Activated naive CD8-positive, alpha-beta T cell treated with anti-CD3 and anti-CD28 coated beads for 36 hours (primary cell): ENCODE results near the gene DOCK10. TPM values are rescaled to one million over a fixed set of nuclear protein-coding genes. Genes with fewer than 3 reads are reported as not detected.
A peak's percentile ranks its signal among the peaks of the same experiment; 100 is the strongest.

Source experiments
- DNase-seq: peaks from one replicate; pipeline ENCODE4 v3.0.0; 2021
- H3K27ac Mint-ChIP-seq: one replicate; pipeline ENCODE4 v1.8.0; 2022; ENCODE audit warnings: mild to moderate bottlenecking, moderate library complexity, mixed read lengths
- H3K27me3 Mint-ChIP-seq: one replicate; pipeline ENCODE4 v1.8.0; 2022; ENCODE audit warnings: mild to moderate bottlenecking, mixed read lengths
- H3K36me3 Mint-ChIP-seq: one replicate; pipeline ENCODE4 v1.8.0; 2021; ENCODE audit warnings: mild to moderate bottlenecking, mixed read lengths
- H3K4me1 Mint-ChIP-seq: one replicate; pipeline ENCODE4 v1.8.0; 2021; ENCODE audit warnings: mixed read lengths
- H3K4me3 Mint-ChIP-seq: one replicate; pipeline ENCODE4 v1.8.0; 2022; ENCODE audit warnings: mild to moderate bottlenecking, moderate library complexity, mixed read lengths
- H3K9me3 Mint-ChIP-seq: one replicate; pipeline ENCODE4 v1.8.0; 2022; ENCODE audit warnings: mixed read lengths
- total RNA-seq, 2 experiments: library from RNA; stranded (reverse); gene quantifications; one replicate each; pipeline ENCODE4 v1.2.3, GENCODE V29; 2021

The DOCK10 gene
- total RNA-seq, 2 experiments from 2014 or later: 154 to 159 TPM

DNA sequence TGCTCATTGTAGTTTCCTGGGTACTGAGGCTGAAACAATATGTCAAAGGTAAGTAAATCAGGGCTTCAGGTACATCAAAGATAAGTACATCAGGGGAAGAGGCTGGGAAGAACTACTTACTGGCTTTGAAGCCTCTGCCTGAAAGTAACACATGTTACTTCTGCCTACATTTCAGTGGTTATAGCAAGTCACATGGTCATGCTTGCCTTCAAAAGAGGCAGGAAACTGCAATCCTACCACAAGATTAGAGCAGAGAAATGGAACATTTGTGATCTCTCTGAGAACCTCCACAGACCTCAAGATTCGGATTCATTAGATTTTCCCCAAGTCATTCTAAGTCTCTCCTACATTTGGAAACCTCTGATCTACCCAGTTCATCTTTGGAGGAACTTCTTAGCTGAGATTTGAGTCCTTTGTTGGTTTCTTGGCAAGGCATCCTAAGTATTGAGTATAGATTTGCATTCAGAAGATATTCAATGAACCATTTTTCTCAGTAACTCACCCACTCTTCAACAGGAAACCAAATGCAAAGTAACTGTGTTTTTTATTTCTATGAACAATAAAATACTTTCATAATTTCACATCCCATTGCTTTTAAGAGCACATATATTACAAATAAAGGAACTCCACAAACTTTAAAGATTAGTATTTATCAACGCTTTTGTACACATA is 277.6 kb downstream of the DOCK10 start:
- no peak for DNase-seq
- H3K4me1 Mint-ChIP-seq: peaks cover 31% of the 10 kb centered on the region
- H3K27me3 Mint-ChIP-seq: no peaks in the 10 kb centered on the region
- peaks cover 92% of the 10 kb centered on the region for H3K36me3 Mint-ChIP-seq
- H3K27ac Mint-ChIP-seq: peak overlapping the region; percentile 73
- peaks cover 14% of the 10 kb centered on the region for H3K9me3 Mint-ChIP-seq
- no peak overlapping the region for H3K4me3 Mint-ChIP-seq

GRCh38 chr2:224757934-224758548 is 284.2 kb downstream of the DOCK10 start:
- Mint-ChIP-seq H3K9me3 (peaks cover 31% of the 10 kb centered on the region), H3K4me1 (peaks cover 1% of the 10 kb centered on the region), H3K27ac (no peak overlapping the region), H3K36me3 (peaks cover 57% of the 10 kb centered on the region), H3K27me3 (no peaks in the 10 kb centered on the region), H3K4me3 (no peak overlapping the region)
- DNase-seq: no peak

DNA sequence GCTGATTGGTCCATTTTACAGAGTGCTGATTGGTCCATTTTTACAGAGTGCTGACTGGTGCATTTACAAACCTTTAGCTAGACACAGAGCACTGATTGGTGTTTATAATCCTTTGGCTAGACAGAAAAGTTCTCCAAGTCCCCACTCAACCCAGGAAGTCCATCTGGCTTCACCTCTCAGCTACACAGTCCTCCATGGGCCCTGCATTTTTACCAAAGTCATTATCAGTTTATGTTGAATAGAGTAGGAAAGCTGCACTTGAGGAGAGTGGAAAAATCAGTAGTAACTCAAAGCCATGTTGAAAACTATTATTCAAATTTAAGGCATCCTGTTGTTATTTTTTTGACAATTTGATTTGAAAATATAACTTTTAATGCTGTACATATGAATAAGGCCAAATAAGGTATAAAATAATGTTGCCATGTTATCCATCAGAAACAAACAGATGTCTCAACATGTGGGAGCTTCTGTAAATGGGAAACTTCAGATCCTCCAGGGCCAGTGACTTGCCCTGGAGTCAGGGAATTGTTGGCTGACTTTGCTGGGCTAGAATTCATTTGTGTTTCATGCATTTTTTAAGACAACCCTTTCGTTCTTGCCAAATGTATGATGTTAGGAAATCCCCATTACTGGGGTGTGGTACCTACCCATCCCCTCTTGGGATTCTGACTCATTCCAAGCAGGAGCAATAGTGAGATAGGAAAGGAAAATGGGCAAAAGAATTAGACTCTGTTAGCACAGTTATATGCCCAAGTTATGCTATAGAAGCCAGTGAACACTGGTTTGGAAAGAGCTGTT is 288.3 kb downstream of the DOCK10 start:
- H3K27me3 Mint-ChIP-seq: no peaks in the 10 kb centered on the region
- no peak overlapping the region for H3K4me3 Mint-ChIP-seq
- H3K27ac Mint-ChIP-seq: no peak overlapping the region
- H3K36me3 Mint-ChIP-seq: peaks cover 21% of the 10 kb centered on the region
- peaks cover 21% of the 10 kb centered on the region for H3K9me3 Mint-ChIP-seq
- DNase-seq: no peak
- H3K4me1 Mint-ChIP-seq: no peaks in the 10 kb centered on the region

DNA sequence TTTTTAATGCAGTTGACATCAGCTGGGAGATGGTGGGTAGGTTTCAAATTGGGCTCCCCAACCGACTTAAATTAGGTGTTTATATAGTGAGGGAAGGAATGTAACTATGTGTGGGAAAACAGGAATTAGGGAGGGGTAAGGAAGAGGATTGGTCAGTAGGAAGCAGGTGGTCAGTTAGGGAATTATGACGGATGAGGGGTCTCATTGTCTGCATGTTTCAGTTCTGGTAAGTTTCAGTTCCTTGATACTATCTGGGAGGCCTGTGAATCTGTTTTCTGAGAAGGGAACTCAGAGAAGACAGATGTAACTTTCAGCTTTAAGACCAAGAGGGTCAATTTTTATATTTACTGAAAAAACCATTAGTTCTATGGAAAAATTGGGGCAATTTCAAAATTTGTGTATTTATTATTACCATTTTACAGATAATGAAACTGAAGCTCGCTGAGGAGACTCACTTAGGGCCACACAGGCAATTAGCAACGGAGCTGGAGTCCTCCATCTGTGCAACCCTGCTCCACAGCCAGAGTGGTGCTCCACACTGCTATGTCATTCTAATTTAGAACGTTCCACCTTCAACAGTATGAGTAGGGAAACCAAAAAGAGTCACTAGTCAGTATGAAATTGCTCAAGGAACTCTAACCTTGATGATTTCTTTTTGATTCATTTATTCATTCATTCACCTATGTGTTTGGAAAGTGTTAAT is 290.1 kb downstream of the DOCK10 start:
- H3K36me3 Mint-ChIP-seq: peaks cover 3% of the 10 kb centered on the region
- peaks cover 3% of the 10 kb centered on the region for H3K9me3 Mint-ChIP-seq
- no peak overlapping the region for H3K4me3 Mint-ChIP-seq
- no peaks in the 10 kb centered on the region for H3K4me1 Mint-ChIP-seq
- no peaks in the 10 kb centered on the region for H3K27me3 Mint-ChIP-seq
- no peak for DNase-seq
- no peak overlapping the region for H3K27ac Mint-ChIP-seq

GRCh38 chr2:224749136-224749535 is 293.1 kb downstream of the DOCK10 start:
- Mint-ChIP-seq H3K4me1 (no peaks in the 10 kb centered on the region), H3K27me3 (no peaks in the 10 kb centered on the region), H3K27ac (no peak overlapping the region), H3K36me3 (no peaks in the 10 kb centered on the region), H3K4me3 (no peak overlapping the region), H3K9me3 (no peaks in the 10 kb centered on the region)
- no peak for DNase-seq

- DNase-seq: no peak
- Mint-ChIP-seq H3K9me3 (no peaks in the 10 kb centered on the region), H3K4me3 (no peak overlapping the region), H3K27me3 (no peaks in the 10 kb centered on the region), H3K36me3 (no peaks in the 10 kb centered on the region), H3K4me1 (no peaks in the 10 kb centered on the region), H3K27ac (no peak overlapping the region)
Observed at GRCh38 chr2:224747765-224748164, 294.5 kb downstream of the DOCK10 start.

DNA sequence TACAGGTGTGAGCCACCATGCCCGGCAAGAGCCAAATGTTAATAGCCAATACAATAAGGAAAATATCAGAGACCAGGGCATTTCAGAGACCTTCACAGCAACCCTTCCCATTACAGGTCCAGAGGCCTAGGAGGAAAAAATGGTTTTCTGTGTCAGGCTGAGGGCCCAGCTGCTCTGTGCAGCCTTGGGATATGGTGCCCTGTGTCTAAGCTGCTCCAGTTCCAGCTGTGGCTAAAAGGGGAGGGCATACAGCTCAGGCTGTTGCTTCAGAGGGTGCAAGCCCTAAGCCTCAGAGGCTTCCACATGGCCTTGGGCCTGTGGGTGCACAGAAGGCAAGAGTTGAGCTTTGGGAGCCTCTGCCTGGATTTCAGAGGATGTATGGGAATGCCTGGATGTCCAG is 306.0 kb downstream of the DOCK10 start:
- peaks cover 26% of the 10 kb centered on the region for H3K9me3 Mint-ChIP-seq
- DNase-seq: no peak
- H3K36me3 Mint-ChIP-seq: peaks cover 10% of the 10 kb centered on the region
- no peaks in the 10 kb centered on the region for H3K4me1 Mint-ChIP-seq
- no peak overlapping the region for H3K4me3 Mint-ChIP-seq
- no peaks in the 10 kb centered on the region for H3K27me3 Mint-ChIP-seq
- H3K27ac Mint-ChIP-seq: no peak overlapping the region

- peaks cover 26% of the 10 kb centered on the region for H3K9me3 Mint-ChIP-seq
- H3K4me1 Mint-ChIP-seq: no peaks in the 10 kb centered on the region
- no peak overlapping the region for H3K4me3 Mint-ChIP-seq
- no peak for DNase-seq
- peaks cover 10% of the 10 kb centered on the region for H3K36me3 Mint-ChIP-seq
- H3K27me3 Mint-ChIP-seq: no peaks in the 10 kb centered on the region
- no peak overlapping the region for H3K27ac Mint-ChIP-seq
Observed at GRCh38 chr2:224734949-224735348, 307.3 kb downstream of the DOCK10 start.

DNA sequence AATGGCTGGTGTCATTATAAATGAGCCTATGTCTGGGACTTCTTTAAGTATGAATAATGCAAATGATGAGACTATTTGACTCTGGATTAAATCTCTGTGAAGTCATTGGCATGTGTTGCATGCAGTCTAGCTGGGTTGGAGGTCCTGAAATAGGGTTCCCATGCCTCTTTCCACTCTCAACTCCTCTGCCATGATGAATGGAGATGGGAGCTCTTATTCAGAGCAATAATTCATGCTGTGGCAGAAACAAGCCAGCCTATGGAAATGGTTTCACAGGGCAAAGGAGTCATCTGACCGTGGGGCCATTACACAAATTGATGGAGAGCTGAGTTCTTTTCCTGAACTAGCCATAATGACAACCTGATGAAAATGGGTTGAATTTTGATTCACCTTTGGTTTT is 310.6 kb downstream of the DOCK10 start:
- no peak overlapping the region for H3K4me3 Mint-ChIP-seq
- no peak for DNase-seq
- no peak overlapping the region for H3K27ac Mint-ChIP-seq
- peaks cover 30% of the 10 kb centered on the region for H3K9me3 Mint-ChIP-seq
- H3K4me1 Mint-ChIP-seq: no peaks in the 10 kb centered on the region
- H3K36me3 Mint-ChIP-seq: peaks cover 10% of the 10 kb centered on the region
- H3K27me3 Mint-ChIP-seq: no peaks in the 10 kb centered on the region

DNA sequence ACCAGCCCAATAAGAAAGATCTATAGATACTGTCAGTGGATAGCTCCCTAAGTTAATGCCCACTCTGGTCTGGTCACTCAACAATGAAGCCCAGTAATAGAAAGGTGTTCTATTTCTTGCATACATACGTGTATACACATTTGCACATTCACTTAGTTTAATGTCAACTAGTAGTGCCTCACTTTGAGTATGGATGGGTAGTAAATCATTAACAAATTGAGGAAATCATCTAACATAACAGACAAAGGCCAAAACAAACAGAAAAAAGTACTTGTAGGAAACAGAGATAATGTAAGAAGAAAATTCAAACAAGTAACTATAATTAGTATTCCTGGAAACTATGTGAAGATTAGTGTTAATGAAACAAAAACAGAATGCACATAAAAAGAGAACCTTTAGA is 312.8 kb downstream of the DOCK10 start:
- no peak overlapping the region for H3K4me3 Mint-ChIP-seq
- no peak overlapping the region for H3K27ac Mint-ChIP-seq
- H3K27me3 Mint-ChIP-seq: no peaks in the 10 kb centered on the region
- H3K36me3 Mint-ChIP-seq: no peaks in the 10 kb centered on the region
- DNase-seq: no peak
- no peaks in the 10 kb centered on the region for H3K4me1 Mint-ChIP-seq
- H3K9me3 Mint-ChIP-seq: peaks cover 17% of the 10 kb centered on the region

- no peak overlapping the region for H3K4me3 Mint-ChIP-seq
- H3K9me3 Mint-ChIP-seq: peaks cover 16% of the 10 kb centered on the region
- no peaks in the 10 kb centered on the region for H3K36me3 Mint-ChIP-seq
- DNase-seq: no peak
- H3K4me1 Mint-ChIP-seq: no peaks in the 10 kb centered on the region
- no peaks in the 10 kb centered on the region for H3K27me3 Mint-ChIP-seq
- no peak overlapping the region for H3K27ac Mint-ChIP-seq
Observed at GRCh38 chr2:224724331-224724730, 317.9 kb downstream of the DOCK10 start.

DNA sequence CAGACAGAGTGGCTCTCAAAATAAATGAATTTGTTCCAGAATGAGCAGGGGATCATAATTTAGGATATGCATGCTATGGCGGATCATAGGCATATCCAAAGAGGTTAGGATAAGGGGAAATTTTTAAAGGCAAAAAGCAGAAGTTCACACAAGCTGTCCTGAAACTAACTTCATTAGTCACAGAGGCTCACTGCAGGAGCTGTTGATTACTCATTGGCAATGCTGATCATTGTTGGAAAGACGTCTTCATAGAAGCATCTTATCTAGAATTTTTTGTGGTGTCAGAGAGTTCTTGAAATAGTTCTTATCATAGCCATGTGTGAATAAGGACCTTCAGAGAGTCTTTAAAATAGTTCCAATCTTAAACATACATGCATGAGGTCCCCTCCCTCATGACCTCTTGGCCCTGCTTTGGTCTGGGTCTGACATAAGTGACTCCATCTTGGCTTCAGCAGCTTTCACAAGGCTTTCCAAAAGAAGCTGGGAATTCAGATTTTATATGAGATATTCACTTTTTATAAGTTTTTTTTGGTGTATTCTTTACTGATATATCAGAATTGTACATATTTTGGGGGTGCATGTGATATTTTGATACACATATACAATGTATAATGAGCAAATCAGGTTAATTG is 318.6 kb downstream of the DOCK10 start:
- Mint-ChIP-seq H3K4me1 (no peaks in the 10 kb centered on the region), H3K27ac (no peak overlapping the region), H3K9me3 (peaks cover 12% of the 10 kb centered on the region), H3K27me3 (no peaks in the 10 kb centered on the region), H3K36me3 (no peaks in the 10 kb centered on the region), H3K4me3 (no peak overlapping the region)
- DNase-seq: no peak

- H3K9me3 Mint-ChIP-seq: peaks cover 9% of the 10 kb centered on the region
- H3K36me3 Mint-ChIP-seq: no peaks in the 10 kb centered on the region
- H3K4me3 Mint-ChIP-seq: no peak overlapping the region
- no peak for DNase-seq
- H3K4me1 Mint-ChIP-seq: no peaks in the 10 kb centered on the region
- H3K27me3 Mint-ChIP-seq: no peaks in the 10 kb centered on the region
- H3K27ac Mint-ChIP-seq: no peak overlapping the region
Observed at GRCh38 chr2:224722770-224723169, 319.5 kb downstream of the DOCK10 start.

DNA sequence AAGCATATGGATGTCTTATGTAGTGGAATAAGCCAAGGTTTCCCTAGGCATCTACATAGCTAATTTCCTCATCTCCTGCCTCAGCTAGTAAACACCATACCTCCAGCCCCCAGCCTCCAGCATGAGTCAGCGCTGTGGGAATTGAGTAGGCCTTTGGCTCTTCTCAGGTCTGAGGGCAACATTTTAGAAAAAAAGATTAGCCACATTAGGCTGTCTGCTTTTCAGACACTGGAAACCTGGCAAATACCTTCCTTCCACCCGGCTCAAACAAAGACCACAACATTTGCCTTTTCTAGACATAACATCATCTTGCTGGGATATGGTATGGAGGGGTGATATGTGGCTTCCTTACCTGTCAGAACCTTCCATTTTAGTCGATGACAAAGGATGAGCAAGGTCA is 320.0 kb downstream of the DOCK10 start:
- H3K36me3 Mint-ChIP-seq: no peaks in the 10 kb centered on the region
- no peak overlapping the region for H3K4me3 Mint-ChIP-seq
- no peaks in the 10 kb centered on the region for H3K4me1 Mint-ChIP-seq
- DNase-seq: no peak
- no peaks in the 10 kb centered on the region for H3K27me3 Mint-ChIP-seq
- H3K9me3 Mint-ChIP-seq: peaks cover 5% of the 10 kb centered on the region
- H3K27ac Mint-ChIP-seq: no peak overlapping the region

DNA sequence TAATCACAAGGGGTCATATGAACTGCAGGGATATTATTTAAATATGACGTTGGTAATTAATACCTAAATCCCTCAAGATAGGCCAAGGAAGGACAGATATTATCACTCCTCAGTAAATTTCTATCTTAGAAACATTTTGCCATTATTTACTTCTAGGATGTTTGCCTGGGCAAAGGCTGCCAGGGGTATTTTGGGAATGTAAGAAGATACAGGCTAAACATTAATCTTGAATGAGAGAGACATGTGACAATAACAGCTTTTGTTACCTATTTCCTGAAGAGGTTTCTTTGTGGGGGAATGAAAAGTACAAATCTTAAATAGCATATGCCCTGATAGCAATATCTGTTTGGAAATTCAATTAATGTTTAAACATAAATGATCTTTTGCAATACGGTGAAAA is 325.3 kb downstream of the DOCK10 start:
- H3K9me3 Mint-ChIP-seq: peaks cover 1% of the 10 kb centered on the region
- H3K27me3 Mint-ChIP-seq: no peaks in the 10 kb centered on the region
- H3K27ac Mint-ChIP-seq: no peak overlapping the region
- no peaks in the 10 kb centered on the region for H3K36me3 Mint-ChIP-seq
- no peaks in the 10 kb centered on the region for H3K4me1 Mint-ChIP-seq
- DNase-seq: no peak
- no peak overlapping the region for H3K4me3 Mint-ChIP-seq
